Peyer's patch (tissue), 4 donors: ENCODE data around the gene IFNA13.

ENCODE experiments used
- POLR2A ChIP-seq, 2 donors: fragments of 450-650 bp; IDR thresholded peaks; one replicate each; pipeline ENCODE4 v1.5.1; 2017; ENCODE audit warnings: antibody characterized with exemption in 2 of 2, mild to moderate bottlenecking in 2 of 2, moderate library complexity in 2 of 2
- TF ChIP-seq, protein P1 (sequence below), 6 experiments: fragments of 450-650 bp in 4 of 6; fragments of 200-600 bp in 2 of 6; sonication (generic) in 1 of 6; IDR thresholded peaks; one replicate each; pipeline ENCODE4 v1.5.1; 2017 to 2019; ENCODE audit warnings: antibody characterized with exemption in 6 of 6, mild to moderate bottlenecking in 3 of 6, moderate library complexity in 1 of 6

DNA sequence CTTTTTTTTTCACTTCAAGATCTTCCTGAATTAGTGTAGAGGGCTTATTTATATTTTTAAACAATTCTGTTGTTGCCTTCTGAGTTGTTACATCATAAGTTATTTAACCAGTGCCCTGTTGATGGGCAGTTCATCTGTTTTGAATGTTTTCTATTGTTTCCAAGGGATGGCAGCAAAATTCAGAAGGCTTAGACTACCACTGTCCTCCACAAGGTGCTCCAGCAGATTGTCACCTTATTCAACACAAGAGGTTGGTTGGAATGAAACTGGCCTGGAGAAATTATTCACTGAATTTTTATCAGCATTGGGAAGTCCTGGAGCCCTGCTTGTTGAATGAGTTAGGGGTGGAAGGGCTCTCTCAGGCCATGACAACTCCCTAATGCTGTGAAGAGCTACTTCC lies 31.4 kb downstream of the IFNA13 start:
- no peak for TF ChIP-seq POLR2A (IDR thresholded peaks at IDR 0.05)
- TF ChIP-seq, protein P1, sequence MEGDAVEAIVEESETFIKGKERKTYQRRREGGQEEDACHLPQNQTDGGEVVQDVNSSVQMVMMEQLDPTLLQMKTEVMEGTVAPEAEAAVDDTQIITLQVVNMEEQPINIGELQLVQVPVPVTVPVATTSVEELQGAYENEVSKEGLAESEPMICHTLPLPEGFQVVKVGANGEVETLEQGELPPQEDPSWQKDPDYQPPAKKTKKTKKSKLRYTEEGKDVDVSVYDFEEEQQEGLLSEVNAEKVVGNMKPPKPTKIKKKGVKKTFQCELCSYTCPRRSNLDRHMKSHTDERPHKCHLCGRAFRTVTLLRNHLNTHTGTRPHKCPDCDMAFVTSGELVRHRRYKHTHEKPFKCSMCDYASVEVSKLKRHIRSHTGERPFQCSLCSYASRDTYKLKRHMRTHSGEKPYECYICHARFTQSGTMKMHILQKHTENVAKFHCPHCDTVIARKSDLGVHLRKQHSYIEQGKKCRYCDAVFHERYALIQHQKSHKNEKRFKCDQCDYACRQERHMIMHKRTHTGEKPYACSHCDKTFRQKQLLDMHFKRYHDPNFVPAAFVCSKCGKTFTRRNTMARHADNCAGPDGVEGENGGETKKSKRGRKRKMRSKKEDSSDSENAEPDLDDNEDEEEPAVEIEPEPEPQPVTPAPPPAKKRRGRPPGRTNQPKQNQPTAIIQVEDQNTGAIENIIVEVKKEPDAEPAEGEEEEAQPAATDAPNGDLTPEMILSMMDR (IDR thresholded peaks at IDR 0.05): no peak
